ENCODE measurements around the gene VIPAS39.

Gene VIPAS39

DNA sequence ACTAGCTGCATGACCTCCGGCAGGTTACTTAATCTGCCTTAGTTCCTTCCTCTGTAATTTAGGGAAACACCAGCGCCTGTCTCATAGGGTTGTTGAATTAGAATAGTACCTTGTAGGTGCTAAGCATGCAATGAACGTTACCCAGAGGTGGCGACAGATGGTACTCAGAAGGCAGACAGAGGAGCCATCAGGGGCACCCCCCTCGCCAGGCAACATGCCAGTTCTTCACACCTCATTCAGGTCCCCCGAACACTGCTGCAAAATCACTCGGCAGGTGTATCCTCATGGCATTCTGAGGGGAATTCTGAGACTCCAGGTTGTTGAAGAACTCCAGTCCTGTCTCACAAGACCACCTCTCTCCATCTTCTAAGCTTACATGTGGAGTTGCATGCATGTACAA is 31.2 kb upstream of the VIPAS39 start:
- DNase-seq (ENCODE audit: low read depth): no peak
- no peak overlapping the region for H3K4me3 ChIP-seq (ENCODE audit: low read depth, low read length)
- TF ChIP-seq, protein P1, sequence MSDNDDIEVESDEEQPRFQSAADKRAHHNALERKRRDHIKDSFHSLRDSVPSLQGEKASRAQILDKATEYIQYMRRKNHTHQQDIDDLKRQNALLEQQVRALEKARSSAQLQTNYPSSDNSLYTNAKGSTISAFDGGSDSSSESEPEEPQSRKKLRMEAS (IDR thresholded peaks at IDR 0.05; ENCODE audit: low read depth, low read length): no peak
- no peak for TF ChIP-seq MYC (IDR thresholded peaks at IDR 0.05; ENCODE audit: low read depth, low read length)
- TF ChIP-seq, protein P2, sequence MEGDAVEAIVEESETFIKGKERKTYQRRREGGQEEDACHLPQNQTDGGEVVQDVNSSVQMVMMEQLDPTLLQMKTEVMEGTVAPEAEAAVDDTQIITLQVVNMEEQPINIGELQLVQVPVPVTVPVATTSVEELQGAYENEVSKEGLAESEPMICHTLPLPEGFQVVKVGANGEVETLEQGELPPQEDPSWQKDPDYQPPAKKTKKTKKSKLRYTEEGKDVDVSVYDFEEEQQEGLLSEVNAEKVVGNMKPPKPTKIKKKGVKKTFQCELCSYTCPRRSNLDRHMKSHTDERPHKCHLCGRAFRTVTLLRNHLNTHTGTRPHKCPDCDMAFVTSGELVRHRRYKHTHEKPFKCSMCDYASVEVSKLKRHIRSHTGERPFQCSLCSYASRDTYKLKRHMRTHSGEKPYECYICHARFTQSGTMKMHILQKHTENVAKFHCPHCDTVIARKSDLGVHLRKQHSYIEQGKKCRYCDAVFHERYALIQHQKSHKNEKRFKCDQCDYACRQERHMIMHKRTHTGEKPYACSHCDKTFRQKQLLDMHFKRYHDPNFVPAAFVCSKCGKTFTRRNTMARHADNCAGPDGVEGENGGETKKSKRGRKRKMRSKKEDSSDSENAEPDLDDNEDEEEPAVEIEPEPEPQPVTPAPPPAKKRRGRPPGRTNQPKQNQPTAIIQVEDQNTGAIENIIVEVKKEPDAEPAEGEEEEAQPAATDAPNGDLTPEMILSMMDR (IDR thresholded peaks at IDR 0.05; ENCODE audit: low read depth, low read length): no peak
- no peak for TF ChIP-seq POLR2A (IDR thresholded peaks at IDR 0.05; ENCODE audit: extremely low read depth, insufficient read length)

DNA sequence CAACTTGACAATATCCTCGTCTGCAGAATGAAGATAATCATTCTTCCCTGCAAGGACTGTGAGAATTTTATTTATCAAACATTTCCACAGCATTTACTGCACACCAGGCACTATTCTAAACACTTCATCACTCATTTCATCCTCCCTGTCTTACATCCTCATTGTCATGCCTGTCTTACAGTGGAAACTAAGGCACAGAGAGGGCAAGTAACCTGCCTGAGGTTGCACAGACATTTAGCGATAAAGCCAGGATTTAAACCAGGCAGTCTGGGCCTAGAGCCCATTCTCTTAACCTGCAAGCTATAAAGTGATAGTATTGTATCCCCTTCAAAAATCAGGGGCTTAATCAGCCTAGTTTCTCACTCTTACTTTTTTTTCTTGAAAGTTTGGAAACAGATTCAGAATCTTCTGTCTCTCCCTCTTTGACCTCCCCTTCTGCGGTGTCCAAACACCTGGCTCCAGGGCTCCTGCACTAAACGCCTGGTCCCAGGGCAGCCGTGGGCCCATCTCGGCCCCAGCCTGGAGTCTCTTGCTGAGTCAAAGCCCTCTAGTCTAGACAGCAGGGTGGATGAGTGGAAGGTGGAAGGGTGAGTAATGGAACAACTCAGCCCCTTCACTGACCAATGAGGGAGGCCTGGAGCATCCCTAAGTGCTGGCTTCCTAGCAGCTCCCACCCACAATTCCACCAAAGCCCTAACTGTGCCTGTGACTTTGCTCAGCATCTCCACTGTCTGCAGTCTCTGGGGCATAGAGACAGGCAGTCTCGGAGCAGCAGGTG is 28.7 kb upstream of the VIPAS39 start:
- H3K4me3 ChIP-seq (ENCODE audit: low read depth, low read length): no peak overlapping the region
- no peak for DNase-seq (ENCODE audit: low read depth)
- TF ChIP-seq, protein P2 (IDR thresholded peaks at IDR 0.05; ENCODE audit: low read depth, low read length): no peak
- TF ChIP-seq MYC (IDR thresholded peaks at IDR 0.05; ENCODE audit: low read depth, low read length) (no peak), POLR2A (IDR thresholded peaks at IDR 0.05; ENCODE audit: extremely low read depth, insufficient read length) (no peak)
- TF ChIP-seq, protein P1 (IDR thresholded peaks at IDR 0.05; ENCODE audit: low read depth, low read length): no peak

DNA sequence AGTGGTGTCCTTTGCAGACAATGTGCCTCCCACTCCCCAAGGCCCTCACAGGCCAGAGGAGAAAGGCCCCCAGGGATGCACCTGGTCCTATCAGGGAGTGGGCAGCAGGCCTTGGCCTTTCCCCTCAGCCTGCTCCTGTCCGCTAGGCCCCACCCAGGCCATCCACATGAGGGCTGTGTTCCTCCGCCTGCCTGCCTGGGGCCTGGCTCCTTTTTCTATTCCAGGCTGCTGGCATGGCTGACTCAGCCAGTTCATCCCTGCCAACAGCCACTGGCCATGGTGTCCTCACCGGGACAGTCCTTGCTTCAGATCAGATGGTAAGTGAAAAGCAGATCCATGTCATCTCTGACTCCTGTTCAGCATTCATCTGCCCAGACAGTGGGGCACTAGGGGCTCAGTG is 27.9 kb upstream of the VIPAS39 start:
- DNase-seq (ENCODE audit: low read depth): no peak
- TF ChIP-seq MYC (IDR thresholded peaks at IDR 0.05; ENCODE audit: low read depth, low read length): no peak
- TF ChIP-seq, protein P1 (IDR thresholded peaks at IDR 0.05; ENCODE audit: low read depth, low read length): no peak
- TF ChIP-seq, protein P2 (IDR thresholded peaks at IDR 0.05; ENCODE audit: low read depth, low read length): no peak
- no peak for TF ChIP-seq POLR2A (IDR thresholded peaks at IDR 0.05; ENCODE audit: extremely low read depth, insufficient read length)
- H3K4me3 ChIP-seq (ENCODE audit: low read depth, low read length): no peak overlapping the region

DNA sequence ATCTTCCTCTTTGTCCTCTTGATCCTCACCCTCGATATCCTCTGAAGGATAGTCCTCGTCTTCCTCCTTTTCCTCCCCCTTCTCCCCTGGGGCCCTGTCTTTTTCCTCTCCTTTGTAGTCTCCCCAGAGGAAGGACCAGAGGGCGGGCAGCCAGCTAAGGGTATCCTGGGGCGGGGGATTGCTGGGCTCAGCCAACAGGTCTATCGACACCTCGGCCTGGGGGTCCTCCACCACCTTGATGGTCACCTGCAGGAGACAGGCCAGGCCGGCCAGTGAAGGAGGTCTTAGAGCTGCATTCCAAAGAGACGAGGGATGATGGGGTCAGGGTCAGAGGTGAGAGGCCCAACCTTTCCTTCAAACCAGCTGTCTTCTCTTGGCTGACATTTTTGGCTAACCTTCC is 25.0 kb upstream of the VIPAS39 start:
- DNase-seq (ENCODE audit: low read depth): no peak
- TF ChIP-seq MYC (IDR thresholded peaks at IDR 0.05; ENCODE audit: low read depth, low read length): no peak
- TF ChIP-seq, protein P2 (IDR thresholded peaks at IDR 0.05; ENCODE audit: low read depth, low read length): no peak
- TF ChIP-seq, protein P1 (IDR thresholded peaks at IDR 0.05; ENCODE audit: low read depth, low read length): no peak
- no peak for TF ChIP-seq POLR2A (IDR thresholded peaks at IDR 0.05; ENCODE audit: extremely low read depth, insufficient read length)
- no peak overlapping the region for H3K4me3 ChIP-seq (ENCODE audit: low read depth, low read length)

DNA sequence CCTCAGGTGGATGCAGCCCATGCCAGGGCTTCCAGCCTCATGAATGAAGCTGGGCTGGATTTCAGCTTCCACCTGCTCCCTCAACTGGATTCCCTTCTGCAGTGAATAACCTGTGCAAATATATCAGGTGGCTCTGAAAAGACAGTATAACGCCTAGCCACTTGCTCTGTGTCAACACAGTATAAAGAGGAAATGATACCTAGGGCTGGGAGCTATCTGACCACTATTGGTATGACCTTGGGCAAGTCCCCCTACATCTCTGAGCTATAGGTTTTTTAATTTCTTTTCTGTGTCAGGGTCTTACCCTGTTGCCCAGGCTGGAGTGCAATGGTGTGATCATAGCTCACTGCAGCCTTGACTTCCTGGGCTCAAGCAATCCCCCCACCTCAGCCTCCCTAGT is 21.4 kb upstream of the VIPAS39 start:
- no peak for DNase-seq (ENCODE audit: low read depth)
- TF ChIP-seq MYC (IDR thresholded peaks at IDR 0.05; ENCODE audit: low read depth, low read length) (no peak), POLR2A (IDR thresholded peaks at IDR 0.05; ENCODE audit: extremely low read depth, insufficient read length) (no peak)
- TF ChIP-seq, protein P2 (IDR thresholded peaks at IDR 0.05; ENCODE audit: low read depth, low read length): no peak
- TF ChIP-seq, protein P1 (IDR thresholded peaks at IDR 0.05; ENCODE audit: low read depth, low read length): no peak
- no peak overlapping the region for H3K4me3 ChIP-seq (ENCODE audit: low read depth, low read length)
